Hepatocyte (in vitro differentiated cells): ENCODE results near the gene KPNA2.

Experiments used
- EZH2 ChIP-seq: fragments of 200-600 bp; sonication (generic); IDR thresholded peaks from 2 replicates; pipeline ENCODE4 v1.6.1; 2016; ENCODE audit warnings: antibody characterized with exemption, mild to moderate bottlenecking, borderline replicate concordance
- TF ChIP-seq, protein P1 (sequence below): fragments of 200-600 bp; sonication (generic); IDR thresholded peaks from 2 replicates; pipeline ENCODE4 v1.5.1; 2016; ENCODE audit warnings: antibody characterized with exemption, mild to moderate bottlenecking; ENCODE audit not compliant: poor library complexity

DNA sequence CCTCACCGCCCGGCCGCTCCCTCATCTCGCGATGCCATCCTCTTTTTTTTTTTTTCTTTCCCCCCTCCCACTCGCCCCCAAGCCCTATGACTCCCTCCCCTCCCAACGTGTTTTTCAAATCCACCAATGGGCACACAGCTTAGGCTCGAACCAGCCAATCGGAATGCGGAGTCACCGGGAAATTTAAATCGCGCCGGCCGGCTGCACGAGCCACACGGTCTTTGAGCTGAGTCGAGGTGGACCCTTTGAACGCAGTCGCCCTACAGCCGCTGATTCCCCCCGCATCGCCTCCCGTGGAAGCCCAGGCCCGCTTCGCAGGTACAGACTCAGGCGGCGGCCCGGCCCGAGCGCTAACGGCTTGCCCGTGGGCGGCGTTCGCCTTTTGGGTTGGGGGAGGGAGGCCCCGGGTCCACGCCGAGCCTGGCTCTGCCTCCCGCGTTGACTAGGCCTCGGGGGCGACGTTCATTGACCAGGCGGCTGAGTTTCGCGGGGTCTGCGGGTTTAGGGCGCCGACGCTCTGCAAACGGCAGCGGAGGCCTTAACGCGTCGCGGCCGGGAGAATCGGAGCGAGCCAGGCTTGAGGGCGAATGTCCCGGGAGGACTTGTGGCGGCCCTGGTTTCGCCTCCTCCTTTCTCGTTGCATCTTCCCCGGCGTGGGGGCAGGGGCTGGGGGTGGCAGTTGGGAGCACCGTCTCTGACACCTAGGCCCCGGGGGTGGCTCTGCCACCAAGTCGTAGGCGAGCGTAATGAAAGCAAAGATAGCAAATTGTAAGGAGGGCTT lies at the start of gene KPNA2:
- TF ChIP-seq EZH2, result no peak
- TF ChIP-seq, protein P1, sequence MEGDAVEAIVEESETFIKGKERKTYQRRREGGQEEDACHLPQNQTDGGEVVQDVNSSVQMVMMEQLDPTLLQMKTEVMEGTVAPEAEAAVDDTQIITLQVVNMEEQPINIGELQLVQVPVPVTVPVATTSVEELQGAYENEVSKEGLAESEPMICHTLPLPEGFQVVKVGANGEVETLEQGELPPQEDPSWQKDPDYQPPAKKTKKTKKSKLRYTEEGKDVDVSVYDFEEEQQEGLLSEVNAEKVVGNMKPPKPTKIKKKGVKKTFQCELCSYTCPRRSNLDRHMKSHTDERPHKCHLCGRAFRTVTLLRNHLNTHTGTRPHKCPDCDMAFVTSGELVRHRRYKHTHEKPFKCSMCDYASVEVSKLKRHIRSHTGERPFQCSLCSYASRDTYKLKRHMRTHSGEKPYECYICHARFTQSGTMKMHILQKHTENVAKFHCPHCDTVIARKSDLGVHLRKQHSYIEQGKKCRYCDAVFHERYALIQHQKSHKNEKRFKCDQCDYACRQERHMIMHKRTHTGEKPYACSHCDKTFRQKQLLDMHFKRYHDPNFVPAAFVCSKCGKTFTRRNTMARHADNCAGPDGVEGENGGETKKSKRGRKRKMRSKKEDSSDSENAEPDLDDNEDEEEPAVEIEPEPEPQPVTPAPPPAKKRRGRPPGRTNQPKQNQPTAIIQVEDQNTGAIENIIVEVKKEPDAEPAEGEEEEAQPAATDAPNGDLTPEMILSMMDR, result no peak
